H1 (cell line): ENCODE data around the gene ZSCAN20.

Experiments
- ATF2 ChIP-seq: IDR thresholded peaks from 2 replicates; pipeline ENCODE4 v1.6.1; 2012; ENCODE audit warnings: low read length, inconsistent platforms
- BACH1 ChIP-seq: IDR thresholded peaks from 2 replicates; pipeline ENCODE4 v1.6.1; 2012; ENCODE audit warnings: low read length, improper control_type of control experiment
- EGR1 ChIP-seq: IDR thresholded peaks from 2 replicates; pipeline ENCODE4 v1.6.1; 2011; ENCODE audit warnings: low read depth, low read length, borderline replicate concordance
- GTF2F1 ChIP-seq: IDR thresholded peaks from 2 replicates; pipeline ENCODE4 v1.6.1; 2012; ENCODE audit warnings: low read depth, low read length, improper control_type of control experiment, borderline replicate concordance
- KDM5A ChIP-seq: fragments of 200-600 bp; IDR thresholded peaks from 2 replicates; pipeline ENCODE4 v1.7.1; 2012; ENCODE audit warnings: mild to moderate bottlenecking, low read length, inconsistent platforms, mixed read lengths
- MAX ChIP-seq: IDR thresholded peaks from 2 replicates; pipeline ENCODE4 v1.6.1; 2012; ENCODE audit warnings: inconsistent platforms
- POLR2A ChIP-seq, 2 experiments: IDR thresholded peaks; 1 replicate in 1 of 2; 2 replicates in 1 of 2; pipeline ENCODE4 v1.6.1; 2011; ENCODE audit warnings: low read depth in 2 of 2, low read length in 2 of 2, mild to moderate bottlenecking in 2 of 2; ENCODE audit errors: control extremely low read depth in 1 of 2
- SIX5 ChIP-seq: IDR thresholded peaks from 2 replicates; pipeline ENCODE4 v1.6.1; 2011; ENCODE audit warnings: mild to moderate bottlenecking, low read depth, low read length
- TF ChIP-seq, protein P1 (sequence below), 3 experiments: IDR thresholded peaks; 1 replicate in 2 of 3; 2 replicates in 1 of 3; pipeline versions ENCODE4 v1.5.1 to v1.6.1; 2011; ENCODE audit warnings: low read length in 3 of 3, mild to moderate bottlenecking in 3 of 3, inconsistent platforms in 2 of 3, low read depth in 1 of 3, moderate library complexity in 1 of 3; ENCODE audit not compliant: insufficient read depth in 1 of 3; ENCODE audit errors: control extremely low read depth in 1 of 3
- TF ChIP-seq, protein P2 (sequence below): IDR thresholded peaks from 2 replicates; pipeline ENCODE4 v1.6.1; 2011; ENCODE audit warnings: low read length, improper control_type of control experiment

DNA sequence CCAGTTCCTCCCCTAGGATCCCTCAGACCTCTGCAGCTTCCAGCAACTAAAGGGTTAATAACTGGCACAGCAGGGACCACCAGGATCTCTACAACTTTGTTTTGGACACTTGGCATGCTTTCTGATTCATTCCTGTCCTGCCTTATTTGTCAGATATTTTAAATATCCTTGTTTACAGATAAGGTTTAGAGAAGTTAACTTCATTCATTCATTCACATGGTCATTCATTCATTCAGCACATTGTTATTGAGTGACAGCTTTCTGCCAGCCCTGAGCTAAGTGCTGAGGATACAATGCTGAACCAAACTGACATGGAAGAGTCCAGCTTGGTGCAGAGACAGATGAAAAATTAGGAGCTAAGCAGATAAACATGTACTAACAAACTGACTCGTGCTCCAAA is 32.8 kb upstream of the ZSCAN20 start:
- TF ChIP-seq POLR2A (IDR thresholded peaks at IDR 0.05; ENCODE audit: control extremely low read depth in 1 of 2, low read depth in 2 of 2, low read length in 2 of 2) (no peak), GTF2F1 (no peak), KDM5A (no peak), ATF2 (no peak), MAX (no peak), BACH1 (no peak), EGR1 (no peak), SIX5 (no peak)
- TF ChIP-seq, protein P1, sequence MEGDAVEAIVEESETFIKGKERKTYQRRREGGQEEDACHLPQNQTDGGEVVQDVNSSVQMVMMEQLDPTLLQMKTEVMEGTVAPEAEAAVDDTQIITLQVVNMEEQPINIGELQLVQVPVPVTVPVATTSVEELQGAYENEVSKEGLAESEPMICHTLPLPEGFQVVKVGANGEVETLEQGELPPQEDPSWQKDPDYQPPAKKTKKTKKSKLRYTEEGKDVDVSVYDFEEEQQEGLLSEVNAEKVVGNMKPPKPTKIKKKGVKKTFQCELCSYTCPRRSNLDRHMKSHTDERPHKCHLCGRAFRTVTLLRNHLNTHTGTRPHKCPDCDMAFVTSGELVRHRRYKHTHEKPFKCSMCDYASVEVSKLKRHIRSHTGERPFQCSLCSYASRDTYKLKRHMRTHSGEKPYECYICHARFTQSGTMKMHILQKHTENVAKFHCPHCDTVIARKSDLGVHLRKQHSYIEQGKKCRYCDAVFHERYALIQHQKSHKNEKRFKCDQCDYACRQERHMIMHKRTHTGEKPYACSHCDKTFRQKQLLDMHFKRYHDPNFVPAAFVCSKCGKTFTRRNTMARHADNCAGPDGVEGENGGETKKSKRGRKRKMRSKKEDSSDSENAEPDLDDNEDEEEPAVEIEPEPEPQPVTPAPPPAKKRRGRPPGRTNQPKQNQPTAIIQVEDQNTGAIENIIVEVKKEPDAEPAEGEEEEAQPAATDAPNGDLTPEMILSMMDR (IDR thresholded peaks at IDR 0.05; ENCODE audit: control extremely low read depth in 1 of 3, insufficient read depth in 1 of 3, low read depth in 1 of 3, low read length in 3 of 3): no peak
- TF ChIP-seq, protein P2, sequence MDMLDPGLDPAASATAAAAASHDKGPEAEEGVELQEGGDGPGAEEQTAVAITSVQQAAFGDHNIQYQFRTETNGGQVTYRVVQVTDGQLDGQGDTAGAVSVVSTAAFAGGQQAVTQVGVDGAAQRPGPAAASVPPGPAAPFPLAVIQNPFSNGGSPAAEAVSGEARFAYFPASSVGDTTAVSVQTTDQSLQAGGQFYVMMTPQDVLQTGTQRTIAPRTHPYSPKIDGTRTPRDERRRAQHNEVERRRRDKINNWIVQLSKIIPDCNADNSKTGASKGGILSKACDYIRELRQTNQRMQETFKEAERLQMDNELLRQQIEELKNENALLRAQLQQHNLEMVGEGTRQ: no peak
